Suprapubic skin (tissue), 4 donors: ENCODE results near the gene CTXN1.

Experiments
- EP300 ChIP-seq: sonication (generic); formaldehyde crosslinking; IDR thresholded peaks from one replicate; pipeline ENCODE4 v1.6.1; 2017; ENCODE audit warnings: antibody characterized with exemption
- POLR2A ChIP-seq, 2 donors: fragments of 450-650 bp; IDR thresholded peaks; one replicate each; pipeline ENCODE4 v1.6.1; 2017; ENCODE audit warnings: antibody characterized with exemption in 2 of 2, mild to moderate bottlenecking in 2 of 2, moderate library complexity in 2 of 2
- POLR2AphosphoS5 ChIP-seq, 3 donors: sonication (generic); formaldehyde crosslinking; IDR thresholded peaks; one replicate each; pipeline ENCODE4 v1.6.1; 2017; ENCODE audit warnings: antibody characterized with exemption in 3 of 3
- TF ChIP-seq, protein P1 (sequence below), 2 donors: fragments of 200-600 bp in 1 of 2; fragments of 450-650 bp in 1 of 2; sonication (generic) in 1 of 2; IDR thresholded peaks; one replicate each; pipeline ENCODE4 v1.5.1; 2016 to 2019; ENCODE audit warnings: antibody characterized with exemption in 2 of 2, mild to moderate bottlenecking in 1 of 2, moderate library complexity in 1 of 2

DNA sequence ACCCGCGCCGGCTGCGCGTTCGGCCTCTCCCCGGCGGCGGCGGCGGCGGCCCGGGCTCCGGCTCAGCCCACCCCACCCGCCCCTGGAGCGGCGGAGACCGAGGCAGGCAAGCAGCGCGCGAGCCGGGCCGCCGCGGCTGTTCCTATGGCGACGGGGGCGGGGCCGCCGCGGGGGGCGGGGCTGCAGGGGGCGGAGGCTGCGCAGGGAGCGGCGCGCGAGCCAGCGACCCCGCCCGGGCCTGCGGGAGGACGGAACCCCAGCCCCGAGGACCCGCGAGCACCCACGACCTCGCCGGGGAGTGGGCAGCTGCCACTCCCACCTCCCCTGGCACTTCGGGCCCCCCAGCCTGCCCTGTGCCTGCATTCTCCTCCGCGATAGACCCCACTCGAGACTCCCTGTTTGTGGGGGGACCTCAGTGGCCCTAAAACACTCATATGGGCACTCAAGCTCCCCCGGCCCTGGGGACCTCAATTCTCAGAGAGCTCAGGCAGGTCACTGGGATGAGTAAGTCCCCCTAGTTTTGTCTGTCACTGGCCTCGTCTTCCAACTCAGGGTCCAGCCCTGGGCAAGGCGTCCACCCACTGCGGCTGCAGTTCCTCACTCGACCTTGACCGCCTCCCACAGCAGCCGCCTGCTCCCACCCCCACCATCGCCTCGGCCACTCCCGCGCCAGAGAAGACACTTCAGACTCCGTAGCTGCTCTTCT lies at the start of gene CTXN1:
- TF ChIP-seq POLR2A (IDR thresholded peaks at IDR 0.05) (no peak), POLR2AphosphoS5 (IDR thresholded peaks at IDR 0.05) (no peak), EP300 (no peak)
- TF ChIP-seq, protein P1, sequence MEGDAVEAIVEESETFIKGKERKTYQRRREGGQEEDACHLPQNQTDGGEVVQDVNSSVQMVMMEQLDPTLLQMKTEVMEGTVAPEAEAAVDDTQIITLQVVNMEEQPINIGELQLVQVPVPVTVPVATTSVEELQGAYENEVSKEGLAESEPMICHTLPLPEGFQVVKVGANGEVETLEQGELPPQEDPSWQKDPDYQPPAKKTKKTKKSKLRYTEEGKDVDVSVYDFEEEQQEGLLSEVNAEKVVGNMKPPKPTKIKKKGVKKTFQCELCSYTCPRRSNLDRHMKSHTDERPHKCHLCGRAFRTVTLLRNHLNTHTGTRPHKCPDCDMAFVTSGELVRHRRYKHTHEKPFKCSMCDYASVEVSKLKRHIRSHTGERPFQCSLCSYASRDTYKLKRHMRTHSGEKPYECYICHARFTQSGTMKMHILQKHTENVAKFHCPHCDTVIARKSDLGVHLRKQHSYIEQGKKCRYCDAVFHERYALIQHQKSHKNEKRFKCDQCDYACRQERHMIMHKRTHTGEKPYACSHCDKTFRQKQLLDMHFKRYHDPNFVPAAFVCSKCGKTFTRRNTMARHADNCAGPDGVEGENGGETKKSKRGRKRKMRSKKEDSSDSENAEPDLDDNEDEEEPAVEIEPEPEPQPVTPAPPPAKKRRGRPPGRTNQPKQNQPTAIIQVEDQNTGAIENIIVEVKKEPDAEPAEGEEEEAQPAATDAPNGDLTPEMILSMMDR (IDR thresholded peaks at IDR 0.05), result no peak
